ENCODE results near the gene KIF18B. TPM values are rescaled to one million over a fixed set of nuclear protein-coding genes. Genes with fewer than 3 reads are reported as not detected.

Gene KIF18B
- total RNA-seq, 8 experiments from 2014 or later = 0.20 to 17.8 (median 0.80) TPM

DNA sequence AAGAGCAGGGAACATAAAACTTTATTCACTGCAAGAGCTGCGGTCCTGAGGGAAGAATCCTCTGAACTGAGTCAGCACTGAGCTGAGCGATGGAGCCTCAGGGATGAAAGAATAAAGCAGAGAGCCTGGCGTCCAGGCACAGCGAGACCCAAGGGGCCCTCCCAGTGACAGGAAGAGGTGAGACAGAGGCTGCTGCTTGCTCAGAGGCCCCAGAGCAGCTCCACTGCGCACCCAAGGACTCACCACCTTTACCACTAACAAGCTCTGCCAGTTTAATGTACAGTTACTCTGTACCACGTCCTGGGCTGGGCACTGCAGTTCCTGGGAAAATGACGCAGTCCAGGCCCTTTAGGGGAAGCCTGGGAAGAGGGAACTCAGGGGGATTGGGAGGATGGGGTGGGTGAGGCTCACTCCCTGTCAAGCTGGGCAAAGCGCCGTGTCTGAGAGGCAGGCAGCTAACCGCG lies 37.9 kb downstream of the KIF18B start:
- in situ Hi-C loops (cut with MboI; ENCODE audit: low pct_unique_long_range_greater_than_20kb in 2 of 9, low sequenced_read_pairs in 9 of 9, unreplicated experiment in 9 of 9) = loop anchor here in 3 of 9 experiments (10.0 to 25.0 kb wide), 3 partner anchors 103 to 128 kb away; no protein-coding TSS in a partner anchor
- WGBS, 10 experiments = 20 to 67% (median 61%) methylated on average over 1 to 10 of the region's 11 CpGs; no CpG with 5 or more reads in 4 of the 10 experiments
- peak in 2 of 8 experiments; percentile 10 to 16 for ATAC-seq (replicated peaks in 6 of 8)
- Histone ChIP-seq H3K27ac (no peak overlapping the region), H3K4me3 (no peak overlapping the region), H3K4me1 (replicated peaks in 1 of 2) (peaks cover 5 to 6% of the 10 kb centered on the region in 2 donors)

DNA sequence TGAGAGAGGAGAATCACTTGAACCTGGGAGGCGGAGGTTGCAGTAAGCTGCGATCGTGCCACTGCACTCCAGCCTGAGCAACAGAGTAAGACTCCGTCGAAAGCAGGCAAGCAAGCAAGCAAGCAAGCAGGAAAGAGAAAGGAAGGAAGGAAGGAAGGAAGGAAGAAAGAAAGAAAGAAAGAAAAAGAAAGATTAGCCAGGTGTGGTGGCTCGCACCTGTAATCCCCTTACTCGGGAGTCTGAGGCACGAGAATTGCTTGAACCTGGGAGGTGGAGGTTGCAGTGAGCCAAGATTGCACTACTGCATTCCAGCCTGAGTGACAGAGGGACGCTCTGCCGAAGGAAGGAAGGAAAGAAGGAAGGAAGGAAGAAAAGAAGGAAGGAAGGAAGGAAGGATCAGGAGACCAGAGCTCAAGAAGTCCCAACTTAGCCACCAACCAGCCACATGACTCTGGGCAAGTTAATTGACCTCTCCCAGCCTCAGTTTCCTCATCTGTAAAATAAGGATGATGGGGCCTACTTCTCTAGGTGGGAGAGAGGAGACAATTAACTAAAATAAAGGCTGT lies 38.7 kb downstream of the KIF18B start:
- H3K4me3 ChIP-seq = no peak overlapping the region
- peaks cover 5 to 6% of the 10 kb centered on the region in 2 donors for H3K4me1 ChIP-seq (replicated peaks in 1 of 2)
- 73 to 100% (median 88%) methylated on average over 1 to 10 of the region's 10 CpGs; no CpG with 5 or more reads in 3 of the 10 experiments for WGBS, 10 experiments
- in situ Hi-C loops (cut with MboI; ENCODE audit: low pct_unique_long_range_greater_than_20kb in 2 of 9, low sequenced_read_pairs in 9 of 9, unreplicated experiment in 9 of 9) = loop anchor here in 2 of 9 experiments (25.0 kb wide), 2 partner anchors 103 to 128 kb away; no protein-coding TSS in a partner anchor
- no peak overlapping the region for H3K27ac ChIP-seq
- ATAC-seq (replicated peaks in 6 of 8) = no peak

DNA sequence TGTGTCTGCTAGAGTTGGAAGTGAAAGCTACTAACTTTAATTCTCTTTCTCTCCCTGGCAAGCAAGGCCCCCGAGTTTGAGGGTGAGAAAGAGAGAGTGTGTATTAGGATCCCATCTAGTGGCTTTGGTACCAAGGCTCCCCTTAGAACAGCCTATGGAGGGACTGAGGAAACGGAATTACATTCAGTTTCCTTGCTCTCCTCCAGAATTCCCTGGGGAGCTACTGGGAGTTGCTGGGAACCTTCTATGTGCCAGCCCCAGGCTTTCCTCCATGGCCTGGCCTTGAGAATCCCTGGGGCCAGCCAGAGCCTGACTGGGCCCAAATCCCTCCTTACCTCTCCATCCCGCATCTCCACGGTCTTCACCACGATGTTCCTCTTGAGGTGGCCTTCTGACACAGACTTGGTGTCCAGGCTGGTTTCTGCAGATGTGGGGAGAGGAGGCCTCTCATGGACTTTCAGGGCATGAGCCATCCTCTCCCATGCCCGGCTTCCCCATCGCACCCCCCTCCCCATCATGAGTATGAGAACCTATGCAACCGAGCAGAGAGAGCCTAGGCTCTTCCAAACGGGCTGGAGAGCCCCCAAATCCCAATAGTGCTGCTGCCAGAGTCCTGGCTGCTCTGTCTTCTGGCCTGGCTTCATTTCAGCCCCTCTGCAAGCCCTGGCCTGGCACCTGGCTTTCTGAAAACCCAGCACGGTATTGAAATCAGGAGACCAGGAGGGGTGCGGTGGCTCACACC lies 39.7 kb downstream of the KIF18B start:
- no peak for ATAC-seq (replicated peaks in 6 of 8)
- in situ Hi-C loops (cut with MboI; ENCODE audit: low pct_unique_long_range_greater_than_20kb in 2 of 9, low sequenced_read_pairs in 9 of 9, unreplicated experiment in 9 of 9) = loop anchor here in 2 of 9 experiments (25.0 kb wide), 2 partner anchors 104 to 129 kb away; no protein-coding TSS in a partner anchor
- Histone ChIP-seq H3K4me1 (replicated peaks in 1 of 2) (peaks cover 5 to 6% of the 10 kb centered on the region in 2 donors), H3K27ac (no peak overlapping the region), H3K4me3 (no peak overlapping the region)
- 29 to 100% (median 80%) methylated on average over 1 to 4 of the region's 11 CpGs; no CpG with 5 or more reads in 3 of the 10 experiments for WGBS, 10 experiments

DNA sequence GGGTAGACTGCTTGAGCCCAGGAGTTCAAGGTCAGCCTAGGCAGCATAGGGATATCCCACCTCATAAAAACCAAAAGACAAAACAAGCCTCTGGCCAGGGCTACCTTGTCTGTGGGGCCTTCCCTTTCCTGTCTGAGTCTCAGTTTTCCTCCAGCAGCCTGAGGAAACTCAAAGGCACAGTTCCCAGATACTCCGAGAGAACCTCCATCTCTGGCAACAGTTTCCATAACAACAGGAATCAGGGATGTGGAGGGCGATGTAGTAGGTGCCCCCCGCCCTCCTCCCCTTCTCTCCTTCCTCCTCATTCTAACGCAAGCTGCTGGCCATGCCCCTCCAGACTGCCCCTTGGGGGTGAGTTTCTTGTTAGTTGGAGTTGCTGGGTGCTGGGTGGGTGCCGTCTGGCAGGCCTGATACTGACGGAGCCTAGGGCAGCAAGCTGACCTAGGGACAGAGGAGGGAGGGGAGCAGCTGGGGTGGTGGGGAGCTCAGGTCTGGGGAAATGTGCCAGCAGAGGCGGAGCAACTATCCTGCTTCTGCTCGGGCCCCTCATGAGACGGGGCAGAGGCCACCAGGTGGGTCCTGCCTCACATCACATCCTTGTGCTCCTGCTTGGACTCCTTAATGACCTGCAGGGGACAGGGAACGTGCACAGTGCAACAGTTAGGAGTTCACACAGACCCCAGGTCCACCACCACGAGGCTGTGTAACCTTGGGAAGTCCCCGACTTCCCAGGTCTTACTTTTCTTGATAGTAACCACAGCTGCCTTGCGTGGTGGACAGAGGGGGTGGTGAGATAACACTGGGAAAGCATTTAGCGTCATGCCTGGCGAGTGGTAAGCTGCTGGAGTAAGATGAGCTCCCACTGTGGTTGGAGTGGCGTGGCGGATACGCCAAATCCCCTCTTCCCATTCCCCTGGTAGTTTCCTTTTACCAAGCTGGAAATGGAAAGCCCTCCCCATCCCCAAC lies 40.5 kb downstream of the KIF18B start:
- no peak for ATAC-seq (replicated peaks in 6 of 8)
- H3K4me1 ChIP-seq (replicated peaks in 1 of 2) = peaks cover 5 to 6% of the 10 kb centered on the region in 2 donors
- H3K4me3 ChIP-seq = no peak overlapping the region
- no peak overlapping the region for H3K27ac ChIP-seq
- 51 to 89% (median 80%) methylated on average over 3 to 9 of the region's 18 CpGs; no CpG with 5 or more reads in 5 of the 10 experiments for WGBS, 10 experiments
- in situ Hi-C loops (cut with MboI; ENCODE audit: low pct_unique_long_range_greater_than_20kb in 2 of 9, low sequenced_read_pairs in 9 of 9, unreplicated experiment in 9 of 9) = loop anchor here in 2 of 9 experiments (25.0 kb wide), 2 partner anchors 105 to 130 kb away; no protein-coding TSS in a partner anchor

DNA sequence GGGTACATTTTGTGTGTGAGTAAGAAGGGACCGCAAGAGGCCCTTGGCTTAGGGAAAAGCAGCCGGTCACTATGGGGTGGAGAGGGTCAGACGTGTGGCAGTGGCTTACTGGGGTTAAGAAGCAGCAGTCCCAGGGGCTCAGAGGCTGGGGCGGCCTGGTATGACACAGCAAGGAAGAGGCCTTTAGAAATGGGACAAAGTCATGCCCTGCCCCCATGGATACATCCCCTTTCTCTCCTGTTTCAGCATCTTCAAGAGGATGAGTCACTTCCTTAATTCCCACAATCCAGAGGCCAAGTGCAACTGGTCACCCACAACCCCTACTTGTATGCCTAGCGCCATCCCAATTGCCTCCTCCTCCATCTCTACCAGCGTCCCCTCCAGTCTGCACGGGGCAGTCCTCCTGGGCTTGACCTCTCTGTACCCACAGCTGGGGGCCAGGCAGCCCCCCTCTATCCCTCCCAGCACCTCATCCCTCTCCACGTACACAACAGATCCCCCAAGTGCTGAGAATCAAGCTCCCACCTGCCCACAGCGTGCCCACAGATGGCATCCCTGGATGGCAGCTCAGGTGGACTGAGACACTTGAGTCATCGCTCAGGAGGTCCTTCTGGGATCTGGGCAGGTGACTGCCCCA lies 41.4 kb downstream of the KIF18B start:
- peak in 4 of 8 experiments; percentile 9 to 57 (median 30) for ATAC-seq (replicated peaks in 6 of 8)
- Histone ChIP-seq H3K4me3 (no peak overlapping the region), H3K27ac (no peak overlapping the region), H3K4me1 (replicated peaks in 1 of 2) (peaks cover 0 to 4% of the 10 kb centered on the region in 2 donors)
- in situ Hi-C loops (cut with MboI; ENCODE audit: low pct_unique_long_range_greater_than_20kb in 2 of 9, low sequenced_read_pairs in 9 of 9, unreplicated experiment in 9 of 9) = loop anchor here in 2 of 9 experiments (25.0 kb wide), 2 partner anchors 106 to 131 kb away; no protein-coding TSS in a partner anchor
- 38 to 80% (median 72%) methylated on average over 1 to 6 of the region's 10 CpGs; no CpG with 5 or more reads in 4 of the 10 experiments for WGBS, 10 experiments

DNA sequence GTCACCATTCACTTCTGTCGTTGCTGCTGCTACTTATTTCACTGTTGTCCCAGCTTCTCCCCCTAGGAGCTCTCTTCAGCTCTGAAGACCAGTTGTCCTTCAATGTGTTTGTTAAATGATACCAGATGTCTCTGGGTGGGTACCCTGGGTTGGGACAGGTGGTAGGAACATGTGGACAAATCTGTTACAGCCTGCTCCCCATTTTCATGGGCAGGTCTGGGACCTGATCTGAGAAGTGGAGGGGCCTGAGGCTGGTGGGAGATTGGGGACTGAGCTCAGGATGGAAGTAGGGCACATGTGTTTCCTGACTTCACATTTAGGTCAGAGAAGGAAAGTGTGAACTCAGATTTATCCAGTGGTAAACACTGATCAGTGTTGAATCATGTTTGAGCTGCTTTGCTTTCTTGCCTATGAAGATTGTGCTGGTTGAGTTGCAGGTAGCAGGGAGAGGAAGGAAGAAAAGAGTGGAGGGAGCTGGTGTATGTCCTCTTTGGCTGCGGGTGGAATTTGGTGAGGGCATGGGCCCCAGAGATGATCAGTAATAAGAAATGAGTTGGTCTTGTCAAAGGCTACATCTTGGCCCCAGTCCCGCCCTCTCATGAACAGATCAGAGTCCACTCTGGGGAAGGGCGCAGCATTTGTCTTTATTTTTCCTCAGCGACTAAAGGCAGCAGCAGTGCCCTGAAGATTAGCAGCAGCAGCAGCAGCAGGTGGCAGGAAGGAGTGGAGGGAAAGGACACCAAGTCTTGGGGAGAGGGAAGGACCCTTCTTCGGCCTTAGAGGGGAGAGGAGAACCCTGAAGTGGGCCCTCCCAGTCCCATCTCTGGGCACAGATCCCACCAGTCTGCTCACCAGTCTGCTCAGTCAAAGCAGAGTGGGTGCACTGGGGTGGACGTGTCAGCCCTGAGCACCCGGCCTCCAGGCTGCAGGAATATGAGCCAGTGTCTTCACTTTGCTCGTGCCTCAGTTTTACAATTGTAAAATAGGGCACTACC lies 42.3 kb downstream of the KIF18B start:
- H3K27ac ChIP-seq = no peak overlapping the region

DNA sequence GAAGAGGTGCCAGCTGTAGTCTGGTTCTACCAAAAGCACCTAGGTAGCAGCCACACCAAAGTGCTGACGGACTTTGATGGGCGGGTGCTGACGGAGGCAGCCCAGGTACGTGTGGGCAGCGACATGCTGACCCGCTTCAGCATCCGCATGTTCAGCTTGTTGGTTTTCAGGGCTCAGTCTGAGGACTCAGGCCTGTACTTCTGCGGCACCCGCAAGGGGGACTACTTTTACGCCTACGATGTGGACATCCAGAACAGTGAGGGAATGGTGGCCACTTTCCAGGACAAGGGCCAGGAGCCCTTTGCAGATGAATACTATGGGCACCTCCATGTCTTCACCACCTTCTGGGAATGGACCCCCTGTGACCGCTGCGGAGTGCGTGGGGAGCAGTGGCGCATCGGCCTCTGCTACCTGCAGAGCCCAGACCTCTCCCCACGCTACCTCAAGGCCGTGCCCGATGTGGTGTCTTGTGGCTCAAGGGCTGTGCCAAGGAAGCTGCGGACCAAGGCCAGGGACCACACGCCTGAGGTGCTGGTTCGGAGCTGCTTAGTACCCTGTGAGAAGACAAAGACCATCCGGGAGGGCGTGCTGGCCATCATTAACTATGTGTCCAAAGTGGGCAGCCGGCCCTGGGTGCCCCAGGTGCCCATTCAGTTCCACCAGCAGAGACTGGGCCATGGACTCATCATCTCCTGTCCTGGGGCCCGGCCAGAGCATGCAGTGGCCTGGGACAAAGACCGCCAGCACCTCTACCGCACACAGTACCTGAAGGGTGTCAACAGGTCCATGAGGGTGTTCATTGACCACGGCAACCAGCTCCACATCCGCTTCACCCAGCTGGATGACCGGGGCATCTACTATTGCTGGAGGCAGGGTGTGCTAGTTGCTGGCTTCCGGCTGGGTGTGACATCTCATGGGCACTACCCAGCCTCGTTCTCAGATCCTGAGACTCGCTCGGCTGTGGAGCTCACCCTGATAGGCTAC lies 43.3 kb downstream of the KIF18B start:
- H3K27ac ChIP-seq = no peak overlapping the region
- in situ Hi-C loops (cut with MboI; ENCODE audit: low pct_unique_long_range_greater_than_20kb in 2 of 9, low sequenced_read_pairs in 9 of 9, unreplicated experiment in 9 of 9) = loop anchor here in 2 of 9 experiments (25.0 kb wide), 2 partner anchors 108 to 133 kb away; no protein-coding TSS in a partner anchor
- ATAC-seq (replicated peaks in 6 of 8) = no peak
- H3K4me3 ChIP-seq = no peak overlapping the region
- peaks cover 0 to 8% of the 10 kb centered on the region in 2 donors for H3K4me1 ChIP-seq (replicated peaks in 1 of 2)
- 80 to 100% (median 98%) methylated on average over 1 to 26 of the region's 35 CpGs; no CpG with 5 or more reads in 1 of the 10 experiments for WGBS, 10 experiments

More for the DNA sequence above, 42.3 kb downstream of the KIF18B start:
- Histone ChIP-seq H3K4me1 (replicated peaks in 1 of 2) (peaks cover 0 to 5% of the 10 kb centered on the region in 2 donors), H3K4me3 (no peak overlapping the region)
- WGBS, 10 experiments = 40 to 92% (median 73%) methylated on average over 1 to 5 of the region's 9 CpGs; no CpG with 5 or more reads in 3 of the 10 experiments
- in situ Hi-C loops (cut with MboI; ENCODE audit: low pct_unique_long_range_greater_than_20kb in 2 of 9, low sequenced_read_pairs in 9 of 9, unreplicated experiment in 9 of 9) = loop anchor here in 2 of 9 experiments (25.0 kb wide), 2 partner anchors 107 to 132 kb away; no protein-coding TSS in a partner anchor
- ATAC-seq (replicated peaks in 6 of 8) = peak in 3 of 8 experiments; percentile 52 to 78 (median 56)

DNA sequence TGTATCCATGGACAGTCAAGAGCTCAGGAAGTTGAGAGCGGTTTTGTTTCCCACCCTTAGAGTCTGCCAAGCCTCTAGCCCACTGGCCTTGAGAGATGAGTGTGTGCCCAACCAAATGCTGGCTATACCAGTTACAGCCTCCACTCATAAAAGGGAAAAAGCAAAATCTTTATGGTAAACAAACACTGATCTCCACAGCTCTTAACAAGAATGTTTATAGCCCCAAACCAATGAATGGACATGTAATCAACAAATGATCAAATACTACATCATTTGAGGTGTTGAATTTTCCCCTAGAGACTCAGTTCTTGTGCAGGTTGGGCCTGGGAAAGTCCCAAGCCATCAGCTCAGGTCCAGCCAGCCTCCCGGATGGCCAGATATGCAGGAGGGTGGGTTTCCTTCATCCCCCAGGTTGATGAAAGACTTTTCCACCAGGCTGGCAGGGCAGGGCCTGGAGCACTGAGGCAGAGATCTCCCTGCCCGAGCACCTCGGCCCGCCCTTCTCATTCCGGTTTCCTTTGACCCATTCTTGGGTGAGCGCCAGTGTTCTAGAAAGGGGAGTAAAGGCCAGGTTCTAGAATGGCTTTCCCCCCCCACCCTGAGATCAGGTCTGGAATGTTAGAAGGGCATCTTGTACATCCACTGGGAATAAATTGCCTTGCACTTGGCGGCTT lies 44.4 kb downstream of the KIF18B start:
- WGBS, 10 experiments = 75 to 100% (median 90%) methylated on average over 1 to 8 of the region's 8 CpGs; no CpG with 5 or more reads in 3 of the 10 experiments
- ATAC-seq (replicated peaks in 6 of 8) = no peak
- H3K4me1 ChIP-seq (replicated peaks in 1 of 2) = peaks cover 3 to 12% of the 10 kb centered on the region in 2 donors
- in situ Hi-C loops (cut with MboI; ENCODE audit: low pct_unique_long_range_greater_than_20kb in 2 of 9, low sequenced_read_pairs in 9 of 9, unreplicated experiment in 9 of 9) = loop anchor here in 2 of 9 experiments (25.0 kb wide), 2 partner anchors 109 to 134 kb away; no protein-coding TSS in a partner anchor
- no peak overlapping the region for H3K4me3 ChIP-seq
- H3K27ac ChIP-seq = no peak overlapping the region

DNA sequence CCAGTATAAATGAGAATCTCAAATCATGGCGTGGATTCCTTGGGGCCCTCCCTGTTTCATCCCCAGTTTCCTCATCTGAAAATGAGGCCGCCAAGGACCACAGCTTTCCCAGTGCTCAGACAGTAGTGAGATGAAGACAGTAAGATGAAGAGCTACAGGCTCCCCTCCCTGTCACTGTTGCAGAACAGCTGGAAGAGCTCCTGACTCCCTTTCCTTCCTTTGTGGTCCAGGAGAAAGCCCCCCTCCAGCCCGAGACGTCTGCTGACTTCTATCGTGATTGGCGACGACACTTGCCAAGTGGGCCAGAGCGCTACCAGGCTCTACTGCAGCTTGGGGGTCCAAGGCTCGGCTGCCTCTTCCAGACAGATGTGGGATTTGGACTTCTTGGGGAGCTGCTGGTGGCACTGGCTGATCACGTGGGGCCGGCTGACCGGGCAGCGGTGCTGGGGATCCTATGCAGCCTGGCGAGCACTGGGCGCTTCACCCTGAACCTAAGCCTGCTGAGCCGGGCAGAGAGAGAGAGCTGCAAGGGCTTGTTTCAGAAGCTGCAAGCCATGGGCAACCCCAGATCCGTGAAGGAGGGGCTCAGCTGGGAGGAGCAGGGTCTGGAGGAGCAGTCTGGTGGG lies 45.3 kb downstream of the KIF18B start:
- Histone ChIP-seq H3K4me3 (no peak overlapping the region), H3K27ac (no peak overlapping the region), H3K4me1 (replicated peaks in 1 of 2) (peaks cover 7 to 17% of the 10 kb centered on the region in 2 donors)
- in situ Hi-C loops (cut with MboI; ENCODE audit: low pct_unique_long_range_greater_than_20kb in 2 of 9, low sequenced_read_pairs in 9 of 9, unreplicated experiment in 9 of 9) = loop anchor here in 2 of 9 experiments (25.0 kb wide), 2 partner anchors 110 to 135 kb away; no protein-coding TSS in a partner anchor
- no peak for ATAC-seq (replicated peaks in 6 of 8)
- 17 to 81% (median 53%) methylated on average over 1 to 10 of the region's 17 CpGs; no CpG with 5 or more reads in 3 of the 10 experiments for WGBS, 10 experiments
